HPDE6-E6E7 (cell line): Measurements from ENCODE around the gene CBFA2T3.

Source experiments
- DNase-seq: peaks from one replicate; pipeline ENCODE4 v3.0.0; 2011; ENCODE audit warnings: missing footprints; ENCODE audit errors: extremely low spot score

The CBFA2T3 gene

GRCh38 chr16:88995746-88996535, 18.9 kb upstream of the CBFA2T3 start:
- no peak for DNase-seq

- no peak for DNase-seq
Observed at GRCh38 chr16:88995194-88995593, 18.2 kb upstream of the CBFA2T3 start.

- no peak for DNase-seq
Observed at GRCh38 chr16:88994695-88995094, 17.7 kb upstream of the CBFA2T3 start.

DNA sequence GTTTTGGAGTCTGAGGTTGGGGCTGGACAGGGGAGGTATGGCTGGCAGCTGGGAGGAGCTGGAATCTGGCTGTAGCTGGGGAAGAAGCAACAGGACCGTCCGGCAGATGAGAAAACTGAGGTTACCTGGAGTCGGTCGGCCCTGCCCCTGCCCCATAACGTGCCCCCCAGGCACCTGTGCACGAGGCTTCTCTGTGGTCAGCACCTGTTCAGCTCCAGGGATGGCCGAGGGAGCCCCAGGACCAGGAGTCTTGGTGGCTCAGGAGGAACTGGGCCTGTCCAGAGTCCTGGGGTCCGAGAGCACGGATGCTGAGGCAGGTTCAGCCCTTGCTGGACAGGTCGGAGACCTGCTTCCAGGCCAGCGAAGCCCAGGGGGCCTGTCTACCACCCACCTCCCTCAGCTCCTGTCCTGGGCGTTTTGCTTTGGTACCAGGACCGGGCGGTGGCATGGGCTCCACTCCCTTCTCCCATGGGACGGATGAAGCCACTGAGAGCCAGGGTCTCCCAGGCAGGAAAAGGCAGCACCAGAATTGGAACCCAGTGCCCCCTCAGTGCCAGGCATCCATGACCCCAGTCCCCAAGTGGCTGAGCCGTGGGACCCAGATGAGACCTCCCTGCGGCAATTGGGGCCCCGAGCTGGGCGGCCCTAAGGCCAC, 17.1 kb upstream of the CBFA2T3 start:
- DNase-seq = no peak

DNA sequence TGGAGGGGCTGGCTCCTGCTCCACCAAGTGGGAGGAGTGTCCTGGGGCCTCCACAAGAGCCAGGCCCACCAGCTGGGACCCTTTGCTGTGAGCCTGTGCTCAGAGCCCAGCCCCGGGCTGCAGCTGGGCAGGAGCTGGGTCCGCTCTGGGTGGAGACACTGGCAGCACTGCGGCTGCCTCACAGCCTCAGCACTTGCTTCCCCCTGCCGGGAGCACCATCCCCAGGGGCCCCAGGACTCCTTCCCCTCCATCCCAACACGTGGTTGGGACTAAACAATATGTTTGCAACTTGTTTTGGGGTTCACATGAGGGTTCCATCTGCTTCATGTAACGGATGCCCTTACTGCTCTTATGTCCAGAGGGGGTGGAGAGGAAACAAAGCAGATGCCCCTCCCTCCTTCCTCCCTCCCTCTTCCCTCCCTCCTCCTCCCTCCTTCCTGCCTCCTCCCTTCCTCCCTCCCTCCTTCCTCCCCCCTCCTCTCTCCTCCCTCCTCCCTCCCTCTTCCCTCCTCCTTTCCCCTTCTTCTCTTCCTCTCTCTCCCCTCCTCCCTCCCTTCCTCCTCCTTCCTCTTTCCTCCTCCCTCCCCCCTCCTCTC, 16.3 kb upstream of the CBFA2T3 start:
- no peak for DNase-seq

GRCh38 chr16:88992351-88993165, 15.6 kb upstream of the CBFA2T3 start:
- no peak for DNase-seq

- DNase-seq = no peak
Observed at GRCh38 chr16:88991813-88992350, 14.9 kb upstream of the CBFA2T3 start.

GRCh38 chr16:88989852-88990547, 13.0 kb upstream of the CBFA2T3 start:
- no peak for DNase-seq

- DNase-seq = no peak
Observed at GRCh38 chr16:88988980-88989811, 12.2 kb upstream of the CBFA2T3 start.

GRCh38 chr16:88985521-88985920, 8.5 kb upstream of the CBFA2T3 start:
- no peak for DNase-seq

GRCh38 chr16:88983771-88984687, 7.0 kb upstream of the CBFA2T3 start:
- DNase-seq = no peak

- no peak for DNase-seq
Observed at GRCh38 chr16:88983165-88983564, 6.2 kb upstream of the CBFA2T3 start.

DNA sequence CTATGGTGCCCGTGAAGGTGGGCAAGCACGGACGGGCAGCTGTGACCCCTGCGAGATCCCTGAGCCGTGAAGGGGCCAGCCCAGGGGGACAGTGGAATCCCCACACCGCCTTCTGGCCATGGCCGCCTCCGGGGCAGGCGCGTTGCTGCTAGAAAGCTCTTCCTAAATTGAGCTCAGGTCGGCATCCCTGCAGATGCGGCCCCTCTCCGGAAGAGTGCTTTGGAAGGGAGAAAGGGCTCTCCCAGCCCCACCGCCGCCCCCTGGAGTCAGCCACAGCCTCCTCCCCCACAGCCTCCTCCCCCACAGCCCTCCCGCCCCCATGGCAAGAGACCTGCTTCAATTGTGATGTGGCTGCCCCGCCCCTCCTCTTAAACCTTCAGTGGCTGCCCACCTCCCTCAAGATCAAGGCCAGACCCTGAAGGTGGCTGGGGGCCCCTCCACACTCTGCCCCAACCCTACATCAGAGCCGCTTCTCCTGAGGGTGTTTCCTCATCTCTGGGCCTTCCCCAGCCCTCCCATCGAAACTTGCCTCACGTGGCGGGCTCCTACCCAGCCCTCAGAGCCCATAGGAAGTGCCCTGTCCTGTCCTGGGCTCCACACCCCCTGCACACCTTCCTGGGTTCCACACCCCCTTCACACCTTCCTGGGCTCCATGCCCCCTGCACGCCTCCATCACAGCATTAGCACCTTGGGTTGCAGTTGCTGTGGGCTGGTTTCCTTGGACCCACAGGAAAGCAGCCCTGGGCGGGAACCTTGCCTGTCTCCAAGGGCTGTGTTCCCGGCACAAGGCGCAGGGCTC, 5.5 kb upstream of the CBFA2T3 start:
- DNase-seq = no peak

DNA sequence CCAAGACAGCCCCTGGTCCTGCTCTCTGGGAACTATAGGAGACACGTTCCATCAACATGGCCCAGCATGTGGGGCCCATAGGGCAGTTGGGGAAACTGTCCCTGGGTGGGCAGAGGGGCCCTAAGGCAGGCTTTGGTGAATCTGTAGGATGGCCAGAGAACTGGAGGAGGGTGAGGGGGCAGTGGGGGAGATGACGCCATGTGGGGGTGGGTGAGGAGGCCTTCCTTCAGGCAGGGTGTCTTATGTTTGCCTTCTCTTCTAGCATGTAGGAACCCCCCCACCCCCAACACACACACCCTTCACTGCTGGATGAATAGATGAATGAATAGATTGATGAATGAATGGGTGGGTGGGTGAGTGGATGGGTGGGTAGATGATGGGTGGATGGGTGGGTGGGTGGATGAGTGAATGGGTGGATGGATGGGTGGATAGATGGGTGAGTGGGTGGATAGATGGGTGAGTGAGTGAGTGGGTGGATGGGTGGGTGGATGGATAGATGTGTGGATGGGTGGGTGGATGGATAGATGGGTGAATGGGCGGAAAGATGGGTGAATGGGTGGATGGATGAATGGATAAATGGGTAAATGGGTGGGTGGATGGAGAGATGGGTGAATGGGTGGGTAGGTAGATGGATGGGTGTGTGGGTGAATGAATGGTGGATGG, 2.5 kb upstream of the CBFA2T3 start:
- no peak for DNase-seq

GRCh38 chr16:88978608-88979346, 1.8 kb upstream of the CBFA2T3 start:
- no peak for DNase-seq

DNA sequence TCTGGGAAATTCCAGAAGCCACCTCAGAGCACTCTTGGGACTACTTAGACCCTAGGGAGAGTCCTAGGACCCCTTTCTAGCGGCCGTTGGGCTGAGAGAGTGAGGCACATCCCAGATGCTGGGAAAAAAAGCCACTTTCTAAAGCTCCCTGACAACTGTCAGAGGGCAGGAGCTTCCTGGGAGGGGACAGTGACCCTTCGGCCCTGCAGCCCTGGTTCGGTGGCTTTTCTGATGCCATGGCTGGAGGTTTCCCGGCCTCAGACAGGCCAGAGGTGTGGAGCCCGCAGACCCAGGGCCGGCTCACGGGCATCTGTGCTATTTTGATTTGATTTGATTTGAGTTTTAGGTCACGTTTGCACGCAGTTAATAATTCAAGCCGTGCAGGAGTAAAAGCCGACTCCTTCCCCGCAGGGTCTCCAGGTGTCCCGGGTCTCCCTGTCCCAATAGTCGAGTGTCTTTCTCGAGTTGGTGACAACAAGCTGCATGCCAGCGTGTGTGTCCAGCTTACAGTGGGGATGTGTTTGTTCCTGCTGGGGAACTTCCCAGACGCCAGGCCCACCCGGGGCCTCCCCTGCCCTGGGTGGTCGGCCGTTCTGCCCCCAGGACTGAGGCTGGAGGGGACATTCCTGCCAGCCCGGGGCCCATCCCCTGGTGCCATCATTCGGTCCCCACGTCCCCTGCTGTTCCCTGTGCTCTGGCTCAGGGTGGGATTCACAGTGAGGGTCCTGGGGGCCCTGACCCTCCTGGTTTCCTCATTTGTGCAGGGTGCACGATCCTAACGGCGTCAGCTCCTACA, 1.0 kb upstream of the CBFA2T3 start:
- DNase-seq = no peak
